Measurements from ENCODE around the gene DGKD. TPM values are rescaled to one million over a fixed set of nuclear protein-coding genes. Genes with fewer than 3 reads are reported as not detected.
"Not testable (repeated sequence)": the region's sequence is repeated elsewhere in the genome, so short reads cannot be mapped to it uniquely, and the experiment has no call there.

Gene DGKD
- total and polyA plus RNA-seq, 12 donors = 6.8 to 43.8 (median 16.5) TPM

GRCh38 chr2:233369897-233370685, 15.8 kb downstream of the DGKD start:
- no peak for DNase-seq
- Histone ChIP-seq H3K27me3 (no peaks in the 10 kb centered on the region), H3K9me3 (replicated peaks in 1 of 3) (no peaks in the 10 kb centered on the region), H3K4me1 (replicated peaks in 1 of 2) (peaks cover 0 to 14% of the 10 kb centered on the region in 2 donors), H3K36me3 (replicated peaks in 1 of 2) (no peaks in the 10 kb centered on the region), H3K4me3 (no peak overlapping the region), H3K27ac (no peak overlapping the region)
- intact Hi-C loops (cut with DNase I) = no loop called here
- 75 to 87% (median 82%) methylated on average over 9 of the region's 9 CpGs for WGBS, 4 donors
- TF ChIP-seq POLR2A (IDR thresholded peaks at IDR 0.05) (no peak), CTCF (IDR thresholded peaks at IDR 0.05) (no peak)

GRCh38 chr2:233371641-233372040, 17.3 kb downstream of the DGKD start:
- H3K4me1 ChIP-seq (replicated peaks in 1 of 2) = peaks cover 0 to 14% of the 10 kb centered on the region in 2 donors
- no peaks in the 10 kb centered on the region for H3K36me3 ChIP-seq (replicated peaks in 1 of 2)
- no peak overlapping the region for H3K27ac ChIP-seq
- no peak overlapping the region for H3K4me3 ChIP-seq
- WGBS, 4 donors = 60 to 80% (median 66%) methylated on average over 2 of the region's 2 CpGs
- no peaks in the 10 kb centered on the region for H3K9me3 ChIP-seq (replicated peaks in 1 of 3)
- DNase-seq = no peak
- no peak for TF ChIP-seq POLR2A (IDR thresholded peaks at IDR 0.05)
- TF ChIP-seq CTCF (IDR thresholded peaks at IDR 0.05) = no peak
- intact Hi-C loops (cut with DNase I) = no loop called here
- no peaks in the 10 kb centered on the region for H3K27me3 ChIP-seq

GRCh38 chr2:233372855-233373254, 18.6 kb downstream of the DGKD start:
- no peaks in the 10 kb centered on the region for H3K27me3 ChIP-seq
- DNase-seq = no peak
- H3K9me3 ChIP-seq (replicated peaks in 1 of 3) = no peaks in the 10 kb centered on the region
- WGBS, 4 donors = 88 to 93% (median 92%) methylated on average over 8 of the region's 8 CpGs
- H3K36me3 ChIP-seq (replicated peaks in 1 of 2) = no peaks in the 10 kb centered on the region
- H3K4me3 ChIP-seq = no peak overlapping the region
- peaks cover 0 to 14% of the 10 kb centered on the region in 2 donors for H3K4me1 ChIP-seq (replicated peaks in 1 of 2)
- peak overlapping the region in 1 of 5 donors; percentile 17 for H3K27ac ChIP-seq
- TF ChIP-seq CTCF (IDR thresholded peaks at IDR 0.05) (no peak), POLR2A (IDR thresholded peaks at IDR 0.05) (no peak)
- intact Hi-C loops (cut with DNase I) = no loop called here

GRCh38 chr2:233373316-233373715, 19.0 kb downstream of the DGKD start:
- H3K27me3 ChIP-seq = no peaks in the 10 kb centered on the region
- no peak for DNase-seq
- no peaks in the 10 kb centered on the region for H3K36me3 ChIP-seq (replicated peaks in 1 of 2)
- whole genome bisulfite sequencing, 4 donors = 63 to 74% (median 70%) methylated on average over 5 of the region's 5 CpGs
- H3K27ac ChIP-seq = peak overlapping the region in 1 of 5 donors; percentile 17
- intact Hi-C loops (cut with DNase I) = no loop called here
- TF ChIP-seq CTCF (IDR thresholded peaks at IDR 0.05) (no peak), POLR2A (IDR thresholded peaks at IDR 0.05) (no peak)
- no peaks in the 10 kb centered on the region for H3K9me3 ChIP-seq (replicated peaks in 1 of 3)
- peaks cover 0 to 14% of the 10 kb centered on the region in 2 donors for H3K4me1 ChIP-seq (replicated peaks in 1 of 2)
- no peak overlapping the region for H3K4me3 ChIP-seq

GRCh38 chr2:233374776-233375175, 20.5 kb downstream of the DGKD start:
- intact Hi-C loops (cut with DNase I); H3K27me3 ChIP-seq; H3K36me3 ChIP-seq (replicated peaks in 1 of 2); DNase-seq; H3K4me1 ChIP-seq (replicated peaks in 1 of 2); H3K9me3 ChIP-seq (replicated peaks in 1 of 3); H3K4me3 ChIP-seq; H3K27ac ChIP-seq: not testable (repeated sequence)
- 95 to 97% (median 96%) methylated on average over 11 of the region's 11 CpGs for WGBS, 4 donors
